ENCODE measurements around the gene DDX54.
"Not testable (repeated sequence)": the region's sequence is repeated elsewhere in the genome, so short reads cannot be mapped to it uniquely, and the experiment has no call there.

The DDX54 gene

GRCh38 chr12:113142173-113142885 is 42.9 kb downstream of the DDX54 start:
- DNase-seq (ENCODE audit: low spot score) = no peak

- not testable (repeated sequence) for DNase-seq (ENCODE audit: low spot score)
These were observed 43.6 kb downstream of the DDX54 start for GRCh38 chr12:113141716-113142115.

GRCh38 chr12:113140706-113141105 is 44.6 kb downstream of the DDX54 start:
- no peak for DNase-seq (ENCODE audit: low spot score)

- DNase-seq (ENCODE audit: low spot score) = no peak
These were observed 46.5 kb downstream of the DDX54 start for GRCh38 chr12:113138826-113139225.

GRCh38 chr12:113137861-113138783 is 47.2 kb downstream of the DDX54 start:
- no peak for DNase-seq (ENCODE audit: low spot score)

GRCh38 chr12:113136990-113137511 is 48.2 kb downstream of the DDX54 start:
- no peak for DNase-seq (ENCODE audit: low spot score)

GRCh38 chr12:113136128-113136989 is 48.9 kb downstream of the DDX54 start:
- DNase-seq (ENCODE audit: low spot score) = no peak

- no peak for DNase-seq (ENCODE audit: low spot score)
These were observed 49.8 kb downstream of the DDX54 start, which contains the start of gene RASAL1 for GRCh38 chr12:113135178-113136127. TSS of gene RASAL1 (minus strand) at chr12:113135761. CDS start at chr12:113135462, 299 bp downstream.

- no peak for DNase-seq (ENCODE audit: low spot score)
These were observed 50.7 kb downstream of the DDX54 start for GRCh38 chr12:113134521-113134951.

- no peak for DNase-seq (ENCODE audit: low spot score)
These were observed 51.2 kb downstream of the DDX54 start for GRCh38 chr12:113134071-113134470.

- no peak for DNase-seq (ENCODE audit: low spot score)
These were observed 51.6 kb downstream of the DDX54 start for GRCh38 chr12:113133666-113134065.

GRCh38 chr12:113133036-113133435 is 52.2 kb downstream of the DDX54 start:
- no peak for DNase-seq (ENCODE audit: low spot score)

GRCh38 chr12:113131556-113131955 is 53.7 kb downstream of the DDX54 start:
- peak; percentile 60 for DNase-seq (ENCODE audit: low spot score)

- peak; percentile 23 for DNase-seq (ENCODE audit: low spot score)
These were observed 54.7 kb downstream of the DDX54 start for GRCh38 chr12:113130457-113131135.

- DNase-seq (ENCODE audit: low spot score) = no peak
These were observed 55.4 kb downstream of the DDX54 start for GRCh38 chr12:113129664-113130456.

- DNase-seq (ENCODE audit: low spot score) = no peak
These were observed 56.2 kb downstream of the DDX54 start for GRCh38 chr12:113128802-113129663.

- DNase-seq (ENCODE audit: low spot score) = no peak
These were observed 57.5 kb downstream of the DDX54 start for GRCh38 chr12:113127791-113128199.

Data from RKO (cell line).